ENCODE measurements around the gene SLC4A1AP.
"Not testable (repeated sequence)": the region's sequence is repeated elsewhere in the genome, so short reads cannot be mapped to it uniquely, and the experiment has no call there.

SLC4A1AP gene

GRCh38 chr2:27651056-27651455, 12.6 kb upstream of the SLC4A1AP start:
- FAIRE-seq (no peak), DNase-seq (ENCODE audit: insufficient read length, low spot score) (no peak)

DNA sequence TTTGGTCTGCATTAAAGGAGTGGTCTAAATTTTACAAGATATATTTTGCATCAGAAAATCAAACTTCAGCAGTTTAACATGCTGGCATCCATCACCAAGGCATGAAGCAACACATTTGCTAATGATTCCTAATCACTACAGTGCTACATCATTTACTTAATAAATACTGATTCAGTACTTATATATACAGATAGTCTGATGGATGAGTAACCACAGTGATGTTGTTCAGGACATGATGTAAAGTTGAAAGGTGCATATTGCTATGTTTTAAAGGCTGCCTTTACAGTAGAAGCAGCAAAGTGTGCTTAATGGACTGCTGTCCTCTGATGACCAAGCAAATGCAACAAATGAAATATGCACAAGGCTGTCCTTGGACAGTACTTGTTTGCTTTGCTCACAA, 11.3 kb upstream of the SLC4A1AP start:
- DNase-seq (ENCODE audit: insufficient read length, low spot score) (no peak), FAIRE-seq (no peak)

DNA sequence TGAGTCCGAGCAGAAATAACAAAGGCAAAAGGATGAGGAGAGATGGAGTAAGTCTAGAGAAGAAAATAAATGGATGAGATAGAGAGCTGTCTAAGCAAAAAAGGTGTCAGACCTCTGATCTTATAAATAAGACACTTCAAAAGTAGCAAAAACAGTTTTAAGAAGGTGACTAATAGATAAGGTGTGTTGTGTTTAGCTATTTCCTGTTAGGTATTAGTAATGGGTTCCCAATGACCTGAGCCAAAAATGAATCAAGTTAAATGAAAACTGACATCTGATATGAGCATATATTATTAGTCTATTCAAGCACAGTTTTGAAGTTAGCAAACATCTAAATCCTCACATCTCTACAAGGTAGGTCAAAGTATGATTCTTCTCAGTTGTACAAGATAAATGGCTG, 10.9 kb upstream of the SLC4A1AP start:
- no peak for FAIRE-seq

GRCh38 chr2:27653397-27653796, 10.3 kb upstream of the SLC4A1AP start:
- no peak for FAIRE-seq
- DNase-seq (ENCODE audit: insufficient read length, low spot score) = no peak

More for the DNA sequence above, 10.9 kb upstream of the SLC4A1AP start:
- no peak for DNase-seq (ENCODE audit: insufficient read length, low spot score)

- DNase-seq (ENCODE audit: insufficient read length, low spot score) = no peak
- FAIRE-seq = no peak
Observed at GRCh38 chr2:27655155-27655951, 8.3 kb upstream of the SLC4A1AP start.

GRCh38 chr2:27661371-27661770, 2.3 kb upstream of the SLC4A1AP start:
- FAIRE-seq = no peak
- DNase-seq (ENCODE audit: insufficient read length, low spot score) = no peak

DNA sequence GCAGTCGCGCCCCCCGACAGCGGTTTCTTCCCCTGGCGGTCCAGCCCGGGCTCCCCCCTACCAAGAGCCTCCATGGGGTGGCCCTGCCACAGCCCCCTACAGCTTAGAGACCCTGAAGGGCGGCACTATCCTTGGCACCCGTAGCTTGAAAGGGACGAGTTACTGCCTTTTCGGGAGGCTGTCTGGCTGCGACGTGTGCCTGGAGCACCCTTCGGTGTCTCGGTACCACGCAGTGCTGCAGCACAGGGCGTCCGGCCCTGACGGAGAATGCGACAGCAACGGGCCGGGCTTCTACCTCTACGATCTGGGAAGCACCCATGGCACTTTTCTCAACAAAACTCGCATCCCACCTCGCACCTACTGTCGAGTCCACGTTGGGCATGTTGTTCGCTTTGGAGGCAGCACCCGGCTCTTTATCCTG, 475 bp downstream of the SLC4A1AP start:
- FAIRE-seq = peak; percentile 4
- DNase-seq (ENCODE audit: insufficient read length, low spot score) = no peak

- DNase-seq (ENCODE audit: insufficient read length, low spot score) = no peak
- no peak for FAIRE-seq
Observed at GRCh38 chr2:27664622-27665363, 1.1 kb downstream of the SLC4A1AP start.

DNA sequence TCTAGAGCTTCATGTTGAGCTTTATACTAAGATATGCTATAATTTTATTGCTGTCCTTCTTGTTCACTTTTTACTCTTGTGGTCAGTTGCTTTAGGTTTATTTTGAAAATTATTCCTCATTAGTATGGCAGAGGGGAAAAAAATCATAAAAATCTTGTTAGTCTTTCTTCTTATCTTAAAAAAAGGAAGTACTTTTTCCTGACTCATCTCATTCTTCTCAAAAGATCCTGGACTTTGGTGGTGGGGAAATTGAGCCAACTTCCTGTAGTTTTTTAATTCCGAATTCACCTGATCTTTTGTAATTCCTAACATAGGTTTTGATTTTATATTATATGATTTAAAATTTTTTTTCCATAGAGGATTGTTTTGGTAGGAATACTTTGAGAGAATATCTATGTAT, 3.8 kb downstream of the SLC4A1AP start:
- FAIRE-seq (no peak), DNase-seq (ENCODE audit: insufficient read length, low spot score) (no peak)

DNA sequence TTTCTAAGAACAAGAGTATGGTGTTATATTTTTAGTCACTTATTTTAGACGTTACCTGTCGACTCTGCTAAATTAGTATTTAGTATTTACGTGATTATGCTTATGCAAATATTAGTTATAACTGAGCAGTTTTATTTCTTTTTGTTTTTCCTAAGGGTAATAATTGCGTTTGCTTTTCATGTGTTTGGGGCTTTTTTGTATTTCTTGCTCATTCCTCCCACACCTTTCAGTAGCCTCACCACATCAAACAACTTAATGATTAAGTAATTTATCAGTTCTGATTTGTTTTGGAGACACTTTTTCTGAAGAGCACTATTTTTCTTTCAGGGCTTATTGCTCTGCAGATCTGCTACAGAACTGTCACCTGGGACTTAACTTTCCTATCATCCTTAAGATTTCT, 7.5 kb downstream of the SLC4A1AP start:
- DNase-seq (ENCODE audit: insufficient read length, low spot score) (no peak), FAIRE-seq (no peak)

DNA sequence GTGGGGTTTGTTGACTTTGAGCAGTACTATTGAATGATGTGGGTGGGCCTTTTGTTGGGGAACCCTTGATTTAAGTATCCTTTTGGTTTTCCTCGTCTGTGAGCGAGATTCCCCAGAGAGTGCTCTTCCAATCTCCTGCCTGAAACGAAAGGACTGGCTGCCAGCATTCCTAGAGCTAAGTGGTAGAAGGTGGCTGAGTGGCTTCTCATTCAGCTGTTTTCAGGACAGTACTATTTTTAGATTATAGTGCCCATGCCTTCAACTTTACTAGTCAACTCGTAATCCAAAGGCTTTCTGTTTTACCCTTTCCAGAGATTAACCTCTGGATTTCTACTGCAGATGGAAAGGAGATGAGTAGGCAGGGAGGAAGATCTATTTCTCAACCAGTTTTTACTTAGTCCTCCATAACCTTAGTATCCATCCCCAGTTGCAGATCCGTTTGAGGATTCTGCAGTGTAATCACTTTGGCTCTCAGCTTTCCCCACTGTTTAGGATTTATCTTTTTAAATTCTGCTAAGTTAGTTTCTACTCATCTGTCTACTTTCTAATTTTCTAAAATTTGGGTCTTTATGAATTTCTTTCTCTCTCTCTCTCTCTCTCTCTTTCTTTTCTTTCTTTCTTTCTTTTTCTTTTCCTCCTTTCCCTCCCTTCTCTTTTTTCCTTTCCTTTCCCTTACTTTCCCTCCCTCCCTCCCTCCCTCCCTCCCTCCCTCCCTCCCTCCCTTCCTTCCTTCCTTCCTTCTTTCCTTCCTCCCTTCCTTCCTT, 9.2 kb downstream of the SLC4A1AP start:
- no peak for DNase-seq (ENCODE audit: insufficient read length, low spot score)
- no peak for FAIRE-seq

DNA sequence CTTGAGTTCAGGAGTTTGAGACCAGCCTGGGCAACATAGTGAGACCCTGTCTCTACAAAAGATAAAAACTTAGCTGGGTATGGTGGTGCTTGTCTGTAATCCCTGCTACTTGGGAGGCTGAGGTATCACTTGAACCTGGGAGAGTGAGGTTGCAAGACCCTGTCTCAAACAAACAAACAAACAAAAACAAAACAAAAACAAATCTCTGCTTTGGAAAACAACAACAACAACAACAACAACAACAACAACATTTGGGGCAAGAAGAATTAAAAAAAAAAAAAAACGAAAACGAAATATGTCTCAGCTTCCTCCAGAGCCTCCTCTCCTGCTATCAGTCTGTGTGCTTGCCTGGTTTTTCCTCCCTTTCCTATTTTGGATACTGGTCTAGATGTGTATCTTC, 16.9 kb downstream of the SLC4A1AP start:
- DNase-seq (ENCODE audit: insufficient read length, low spot score) = no peak
- no peak for FAIRE-seq

DNA sequence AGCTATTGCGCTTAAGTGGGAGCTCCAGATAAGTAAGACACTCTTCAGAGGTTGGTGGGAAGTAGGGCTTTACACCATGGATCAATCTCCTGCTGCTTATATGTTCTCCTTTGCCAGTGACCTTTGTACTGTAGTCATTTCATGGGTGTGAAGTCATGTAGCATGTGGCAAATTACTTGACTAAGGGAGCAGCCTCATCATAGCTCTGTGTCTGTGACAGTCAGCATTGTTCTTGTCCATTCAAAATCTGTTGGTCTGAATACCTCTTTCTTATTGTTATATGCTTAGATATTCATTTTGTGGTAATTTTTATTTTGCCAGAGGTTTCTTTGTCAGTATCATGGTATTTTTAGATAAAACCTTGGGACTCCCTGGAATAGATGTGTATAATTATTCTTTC, 18.2 kb downstream of the SLC4A1AP start:
- peak; percentile 81 for FAIRE-seq
- peak; percentile 13 for DNase-seq (ENCODE audit: insufficient read length, low spot score)

GRCh38 chr2:27682334-27682771, 18.7 kb downstream of the SLC4A1AP start:
- peak; percentile 82 for DNase-seq (ENCODE audit: insufficient read length, low spot score)
- FAIRE-seq = not testable (repeated sequence)

DNA sequence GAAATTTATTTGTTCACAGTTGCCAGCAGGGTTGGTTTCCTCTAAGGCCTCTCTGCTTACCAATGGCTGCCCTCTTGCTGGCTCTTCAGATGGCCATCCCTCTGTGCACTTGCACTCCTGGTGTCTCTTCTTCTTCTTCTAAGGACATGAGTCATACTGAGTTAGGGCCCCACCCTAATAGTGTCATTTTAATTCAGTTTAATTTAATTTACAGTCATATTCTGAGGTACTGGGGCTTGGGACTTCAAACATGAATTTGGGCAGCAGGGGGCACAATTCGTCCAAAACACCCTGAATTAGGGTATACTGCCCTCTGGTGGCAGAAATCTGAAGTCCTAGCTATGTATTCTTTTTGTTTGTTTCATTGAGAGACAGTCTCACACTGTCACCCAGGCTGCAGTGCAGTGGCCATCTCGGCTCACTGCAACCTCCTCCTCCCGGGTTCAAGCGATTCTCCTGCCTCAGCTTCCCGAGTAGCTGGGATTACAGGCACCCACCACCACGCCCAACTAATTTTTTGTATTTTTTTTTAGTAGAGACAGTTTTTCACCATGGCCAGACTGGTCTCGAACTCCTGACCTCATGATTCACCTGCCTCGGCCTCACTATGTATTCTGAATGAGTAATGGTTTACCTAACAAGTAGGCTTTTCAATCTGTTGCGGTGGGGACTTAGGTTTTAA, 19.8 kb downstream of the SLC4A1AP start:
- FAIRE-seq (no peak), DNase-seq (ENCODE audit: insufficient read length, low spot score) (peak; percentile 59)

GRCh38 chr2:27685006-27685405, 21.3 kb downstream of the SLC4A1AP start:
- not testable (repeated sequence) for DNase-seq (ENCODE audit: insufficient read length, low spot score); FAIRE-seq

- no peak for FAIRE-seq
Observed at GRCh38 chr2:27685577-27685976, 21.9 kb downstream of the SLC4A1AP start.

DNA sequence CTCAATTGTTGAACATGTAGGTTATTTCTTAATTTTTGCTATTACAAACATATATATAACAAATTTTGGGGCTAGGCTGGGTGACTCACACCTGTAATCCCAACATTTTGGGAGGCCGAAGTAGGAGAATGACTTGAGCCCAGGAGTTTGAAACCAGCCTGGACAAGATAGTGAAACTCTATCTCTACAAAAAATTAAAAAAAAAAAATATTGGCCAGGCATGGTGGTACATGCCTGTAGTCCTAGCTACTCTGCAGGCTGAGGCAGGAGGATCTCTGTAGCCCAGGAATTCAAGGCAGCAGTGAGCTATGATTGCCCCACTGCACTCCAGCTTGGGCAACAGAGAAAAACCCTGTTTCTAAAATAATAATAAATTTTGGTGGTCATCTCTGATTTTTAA, 23.5 kb downstream of the SLC4A1AP start:
- no peak for FAIRE-seq
- no peak for DNase-seq (ENCODE audit: insufficient read length, low spot score)

More at GRCh38 chr2:27685577-27685976, 21.9 kb downstream of the SLC4A1AP start:
- DNase-seq (ENCODE audit: insufficient read length, low spot score) = no peak

- no peak for DNase-seq (ENCODE audit: insufficient read length, low spot score)
- no peak for FAIRE-seq
Observed at GRCh38 chr2:27689424-27689823, 25.7 kb downstream of the SLC4A1AP start.

DNA sequence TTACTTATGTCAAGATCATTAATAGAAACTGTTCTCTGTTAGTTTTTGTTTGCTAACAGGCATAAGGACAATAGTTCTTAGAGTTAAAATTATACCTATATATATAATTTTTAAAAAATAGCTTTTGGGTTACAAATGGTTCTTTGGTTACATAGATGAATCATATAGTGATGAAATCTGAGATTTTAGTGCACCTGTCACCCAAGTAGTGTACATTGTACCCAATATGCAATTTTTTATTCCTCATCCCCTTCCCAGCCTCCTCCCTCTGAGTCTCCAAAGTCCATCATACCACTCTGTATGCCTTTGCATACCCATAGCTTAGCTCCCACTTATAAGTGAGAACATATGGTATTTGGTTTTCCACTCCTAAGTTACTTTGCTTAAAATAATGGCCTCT, 26.4 kb downstream of the SLC4A1AP start:
- FAIRE-seq (no peak), DNase-seq (ENCODE audit: insufficient read length, low spot score) (no peak)

GRCh38 chr2:27697660-27698059, 34.0 kb downstream of the SLC4A1AP start:
- FAIRE-seq = no peak
- DNase-seq (ENCODE audit: insufficient read length, low spot score) = no peak

All from HTR-8/SVneo (cell line).